GM19025 (cell line): ENCODE measurements around the gene LRRIQ4.

Source experiments
- ATAC-seq: cut with Tn5 transposase; IDR thresholded peaks from one replicate; pipeline ENCODE4 v1.9.1; 2021; ENCODE audit warnings: mild to moderate bottlenecking, low read depth, moderate library complexity; ENCODE audit not compliant: unreplicated experiment

The LRRIQ4 gene

GRCh38 chr3:169812332-169813235 is at the start of gene LRRIQ4, which contains the start of gene LRRC34:
TSS of gene LRRIQ4 (plus strand) at chr3:169812870. CDS start at chr3:169821922, 9,052 bp downstream.
TSS of gene LRRC34 (minus strand) at chr3:169812904. CDS start at chr3:169812548, 356 bp downstream.
- ATAC-seq: peak; percentile 52

- peak; percentile 26 for ATAC-seq
These were observed 48.3 kb upstream of the LRRIQ4 start for GRCh38 chr3:169764312-169764881.

- ATAC-seq: peak; percentile 74
These were observed 47.6 kb upstream of the LRRIQ4 start, which contains the start of gene TERC for GRCh38 chr3:169764882-169765612. TSS of gene TERC (minus strand) at chr3:169765060.

GRCh38 chr3:169769287-169770181 is 43.1 kb upstream of the LRRIQ4 start, which contains the start of gene ACTRT3:
TSS of gene ACTRT3 (minus strand) at chr3:169769561. CDS start at chr3:169769520, 41 bp downstream.
- ATAC-seq: peak; percentile 21

- no peak for ATAC-seq
These were observed 41.0 kb upstream of the LRRIQ4 start for GRCh38 chr3:169771497-169772304.

- ATAC-seq: peak; percentile 5
These were observed 40.3 kb upstream of the LRRIQ4 start for GRCh38 chr3:169772305-169772896.

- ATAC-seq: peak; percentile 79
These were observed 39.5 kb upstream of the LRRIQ4 start, which contains the start of gene MYNN for GRCh38 chr3:169772897-169773816. TSS of gene MYNN (plus strand) at chr3:169773396. CDS start at chr3:169774296, 900 bp downstream.

GRCh38 chr3:169774186-169774585 is 38.5 kb upstream of the LRRIQ4 start:
- no peak for ATAC-seq

GRCh38 chr3:169777822-169778221 is 34.8 kb upstream of the LRRIQ4 start:
- no peak for ATAC-seq

- no peak for ATAC-seq
These were observed 31.9 kb upstream of the LRRIQ4 start for GRCh38 chr3:169780742-169781141.

GRCh38 chr3:169781209-169781855 is 31.3 kb upstream of the LRRIQ4 start:
- no peak for ATAC-seq

GRCh38 chr3:169787120-169787519 is 25.6 kb upstream of the LRRIQ4 start:
- ATAC-seq: no peak

GRCh38 chr3:169787791-169788190 is 24.9 kb upstream of the LRRIQ4 start:
- ATAC-seq: no peak

GRCh38 chr3:169790219-169790618 is 22.5 kb upstream of the LRRIQ4 start:
- no peak for ATAC-seq

- ATAC-seq: no peak
These were observed 21.8 kb upstream of the LRRIQ4 start for GRCh38 chr3:169790687-169791429.

- no peak for ATAC-seq
These were observed 20.3 kb upstream of the LRRIQ4 start for GRCh38 chr3:169792359-169792758.
